Measurements from ENCODE around the gene RGS12.

GRCh38 chr4:3299976-3300671 is 7.3 kb downstream of the RGS12 start:
- TF ChIP-seq CTCF (IDR thresholded peaks at IDR 0.05; ENCODE audit: poor library complexity) (no peak), EZH2 (IDR thresholded peaks at IDR 0.05; ENCODE audit: borderline replicate concordance) (no peak)

All from hepatocyte (in vitro differentiated cells).